Panc1 (cell line): ENCODE data around the gene FCHSD2.

ENCODE experiments used
- POLR2AphosphoS5 ChIP-seq: IDR thresholded peaks from 2 replicates; pipeline ENCODE4 v1.6.1; 2012; ENCODE audit warnings: mild to moderate bottlenecking, low read depth, low read length, moderate library complexity
- TF ChIP-seq, protein P1 (sequence below): fragments of 450-650 bp; IDR thresholded peaks from 2 replicates; pipeline ENCODE4 v1.5.1; 2017; ENCODE audit warnings: mild to moderate bottlenecking

DNA sequence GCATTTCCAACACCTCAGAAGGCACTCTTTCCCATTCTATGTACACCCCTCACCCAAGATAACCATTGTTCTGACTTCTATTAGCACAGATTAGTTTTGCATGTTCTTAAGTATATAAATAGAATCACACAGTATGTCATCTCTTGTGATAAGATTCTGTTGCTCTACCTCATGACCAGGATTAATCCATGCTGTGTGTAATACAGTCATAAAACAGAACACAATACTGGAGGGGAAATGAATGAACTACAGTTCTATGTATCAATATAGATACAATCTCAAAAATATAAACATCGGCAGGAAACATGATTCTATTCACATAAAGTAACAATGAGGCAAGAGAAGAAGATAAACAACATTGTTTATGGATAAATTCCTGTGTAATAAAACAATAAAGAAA, 176.4 kb downstream of the FCHSD2 start:
- TF ChIP-seq, protein P1, sequence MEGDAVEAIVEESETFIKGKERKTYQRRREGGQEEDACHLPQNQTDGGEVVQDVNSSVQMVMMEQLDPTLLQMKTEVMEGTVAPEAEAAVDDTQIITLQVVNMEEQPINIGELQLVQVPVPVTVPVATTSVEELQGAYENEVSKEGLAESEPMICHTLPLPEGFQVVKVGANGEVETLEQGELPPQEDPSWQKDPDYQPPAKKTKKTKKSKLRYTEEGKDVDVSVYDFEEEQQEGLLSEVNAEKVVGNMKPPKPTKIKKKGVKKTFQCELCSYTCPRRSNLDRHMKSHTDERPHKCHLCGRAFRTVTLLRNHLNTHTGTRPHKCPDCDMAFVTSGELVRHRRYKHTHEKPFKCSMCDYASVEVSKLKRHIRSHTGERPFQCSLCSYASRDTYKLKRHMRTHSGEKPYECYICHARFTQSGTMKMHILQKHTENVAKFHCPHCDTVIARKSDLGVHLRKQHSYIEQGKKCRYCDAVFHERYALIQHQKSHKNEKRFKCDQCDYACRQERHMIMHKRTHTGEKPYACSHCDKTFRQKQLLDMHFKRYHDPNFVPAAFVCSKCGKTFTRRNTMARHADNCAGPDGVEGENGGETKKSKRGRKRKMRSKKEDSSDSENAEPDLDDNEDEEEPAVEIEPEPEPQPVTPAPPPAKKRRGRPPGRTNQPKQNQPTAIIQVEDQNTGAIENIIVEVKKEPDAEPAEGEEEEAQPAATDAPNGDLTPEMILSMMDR: no peak
- no peak for TF ChIP-seq POLR2AphosphoS5
